CD4-positive, alpha-beta T cell treated with Interleukin-21 for 1 hour (primary cell): ENCODE results near the gene PPM1A.

Source experiments
- DNase-seq: peaks from one replicate; pipeline ENCODE4 v3.0.0-alpha.2; 2020

Gene PPM1A

DNA sequence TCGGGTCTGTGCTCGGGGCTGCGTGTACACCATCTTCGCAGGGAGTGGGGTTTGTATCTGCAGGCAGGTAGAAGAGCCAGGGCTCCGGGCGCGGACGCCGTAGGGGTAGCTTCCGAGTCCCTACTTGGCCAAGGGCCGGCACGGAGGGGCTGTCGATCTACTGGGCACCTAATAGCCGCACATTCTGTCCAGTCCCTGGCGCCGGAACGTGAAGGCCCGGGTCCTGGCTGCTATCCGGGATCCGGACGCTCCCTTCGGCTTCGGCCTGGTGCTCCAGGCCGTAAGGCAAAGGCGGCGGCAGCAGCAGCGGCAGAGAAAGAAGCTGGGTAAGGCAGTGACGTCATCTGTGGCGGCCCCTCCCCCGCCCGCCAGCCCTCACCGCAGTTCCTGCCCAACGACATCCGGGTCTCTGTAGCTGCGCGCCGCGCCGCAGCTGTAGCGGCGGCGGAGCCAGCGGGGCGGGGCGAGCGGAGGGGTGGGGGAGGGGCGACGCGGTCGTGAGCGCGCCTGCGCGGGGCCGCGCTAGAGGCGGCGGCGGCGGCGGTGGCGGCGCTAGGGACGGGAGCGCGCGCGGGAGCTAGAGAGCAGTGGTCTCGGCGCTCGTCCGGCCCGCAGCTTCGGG, at the start of gene PPM1A:
TSS of gene PPM1A (plus strand) at position 525 of the 622 bp plus-strand sequence. CDS start 33,483 bp downstream, outside the sequence.
- DNase-seq: peak; percentile 97

DNA sequence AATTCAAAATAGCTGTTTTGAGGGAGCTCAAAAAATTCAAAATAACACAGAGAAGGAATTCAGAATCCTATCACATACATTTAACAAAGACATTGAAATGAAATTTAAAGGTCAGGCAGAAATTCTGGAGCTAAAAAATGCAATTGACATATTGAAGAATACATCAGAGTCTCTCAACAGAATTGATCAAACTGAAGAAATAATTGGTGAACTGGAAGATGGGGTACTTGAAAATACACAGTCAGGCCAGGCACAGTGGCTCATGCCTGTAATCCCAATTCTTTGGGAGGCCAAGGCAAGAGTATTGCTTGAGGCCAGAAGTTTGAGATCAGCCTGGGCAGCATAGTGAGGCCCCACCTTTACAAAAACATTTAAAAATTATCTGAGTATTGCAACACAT, 49.7 kb upstream of the PPM1A start:
- no peak for DNase-seq

DNA sequence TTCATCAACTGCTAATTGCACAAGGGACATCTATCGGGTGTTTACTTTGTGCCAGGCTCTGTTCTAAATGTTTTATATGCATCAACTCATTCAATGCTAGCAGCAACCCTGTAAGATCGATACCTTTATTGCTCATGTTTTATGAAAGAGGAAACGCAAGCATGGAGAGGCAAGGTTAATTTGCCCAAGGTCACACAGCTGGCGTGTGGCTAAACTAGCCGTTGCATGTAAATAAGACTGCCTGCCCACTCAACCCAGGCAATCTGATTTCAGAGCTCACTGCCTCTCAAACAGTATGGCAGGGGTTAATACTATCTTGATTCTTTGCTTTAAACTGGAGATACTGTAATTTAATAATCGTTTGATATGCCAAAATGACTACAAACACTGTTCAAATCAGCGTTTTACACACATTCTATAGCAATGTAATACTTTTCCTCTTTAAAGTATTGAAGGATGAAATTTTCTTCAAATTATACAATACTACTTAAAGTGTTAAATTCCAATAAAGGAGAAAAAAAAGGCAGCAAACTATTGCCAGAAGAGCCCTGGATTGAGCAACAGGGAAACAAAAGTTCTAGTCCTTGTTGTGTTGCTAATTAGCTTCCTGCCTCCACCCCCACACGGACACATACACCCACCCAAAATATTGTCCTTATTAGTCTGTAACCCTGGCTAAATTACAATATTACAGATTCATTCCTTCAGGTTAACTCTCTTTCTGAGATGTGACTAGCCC, 44.7 kb upstream of the PPM1A start:
- no peak for DNase-seq

DNA sequence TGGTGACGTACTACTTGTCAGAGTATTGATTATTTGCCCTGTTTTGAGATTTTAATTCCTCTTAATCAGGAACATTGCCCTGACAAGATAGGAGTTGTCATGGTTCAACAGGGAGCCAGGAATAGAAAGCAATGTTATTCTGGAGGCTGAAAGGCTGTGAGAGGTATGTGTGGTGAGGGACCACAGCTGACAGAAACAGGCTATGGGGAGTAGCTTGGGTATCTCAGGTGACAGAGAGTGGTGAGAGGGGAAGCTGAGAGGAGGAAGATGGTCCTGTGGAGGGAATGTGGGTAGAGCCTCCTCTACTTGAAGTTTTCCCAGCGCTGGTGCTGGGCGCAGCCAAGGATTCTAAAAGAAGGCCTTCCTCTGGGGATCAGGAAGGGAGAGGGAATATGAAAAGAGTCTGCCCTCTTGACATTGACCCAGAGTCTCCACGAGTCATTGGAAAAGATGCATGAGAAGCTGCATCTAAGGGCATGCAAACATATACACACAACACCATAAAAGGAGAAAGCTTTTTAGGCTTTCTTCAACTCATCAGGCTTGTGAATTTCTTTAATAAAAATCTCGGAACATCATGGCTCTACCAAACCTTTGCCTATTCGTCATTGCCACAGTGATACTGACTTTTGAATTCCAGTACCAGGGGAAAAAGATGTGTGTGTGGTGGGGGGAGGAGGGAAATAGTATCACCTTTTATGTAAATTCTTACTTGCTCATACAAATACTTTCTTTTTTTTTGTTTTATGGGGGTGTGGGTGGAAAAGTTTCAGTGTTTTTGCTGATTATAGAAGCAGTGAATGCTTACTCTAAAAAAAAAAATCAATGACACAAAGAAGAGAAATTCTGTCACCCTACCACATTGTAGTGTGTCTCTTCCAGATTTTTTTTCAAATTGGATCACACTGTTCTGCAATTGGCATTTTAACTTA, 43.9 kb upstream of the PPM1A start:
- no peak for DNase-seq

DNA sequence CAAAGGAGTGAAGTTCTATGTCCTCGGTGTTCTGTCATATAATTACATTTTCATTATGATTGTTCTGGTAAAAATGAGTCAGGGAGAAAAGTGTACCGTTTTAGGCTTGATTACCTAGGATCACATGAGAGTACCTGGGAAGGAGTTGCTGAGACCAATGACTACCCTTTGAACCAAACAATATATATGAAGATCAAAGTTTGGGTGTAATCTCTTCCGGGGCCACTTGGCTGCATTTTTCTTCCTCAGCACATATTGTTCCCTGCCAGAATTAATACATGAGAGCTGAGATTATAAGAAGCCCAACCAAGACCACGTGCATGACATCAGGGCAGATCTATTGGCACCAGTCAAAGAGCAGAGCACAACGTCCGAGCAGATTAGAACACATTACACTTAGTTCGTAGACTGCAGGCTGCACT, 42.8 kb upstream of the PPM1A start:
- no peak for DNase-seq

DNA sequence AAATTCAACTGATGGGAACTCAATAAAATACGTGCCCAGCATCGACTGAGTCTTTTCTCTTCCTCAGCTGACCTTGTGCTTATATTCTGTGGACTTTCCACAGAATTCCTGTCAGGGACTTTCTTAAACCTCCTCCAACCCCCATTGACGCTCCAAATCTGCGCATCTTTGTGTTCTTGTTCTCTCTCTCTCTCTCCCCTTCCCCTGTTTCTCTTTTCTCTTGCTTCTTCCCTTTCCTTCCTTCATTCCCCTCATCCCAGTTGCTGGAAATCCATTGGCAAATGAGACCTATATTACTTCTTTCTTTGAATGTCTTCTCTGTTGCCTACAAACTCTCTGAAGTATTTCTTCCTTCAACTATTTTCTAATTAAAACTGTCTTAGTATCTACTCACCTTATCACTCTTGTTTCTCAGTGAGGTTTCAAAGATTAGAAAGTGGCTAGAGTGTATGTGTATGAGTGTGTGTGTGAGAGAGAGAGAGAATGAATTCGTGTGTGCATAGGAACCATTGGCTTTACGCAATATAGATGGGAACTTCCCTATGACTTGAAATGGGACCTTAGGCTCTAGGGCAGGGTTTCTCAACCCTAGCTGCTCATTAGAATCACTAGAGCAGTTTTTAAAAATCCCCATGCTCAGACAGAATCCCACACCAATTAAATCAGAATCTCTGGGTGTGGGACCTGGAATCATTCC, 42.0 kb upstream of the PPM1A start:
- DNase-seq: no peak

DNA sequence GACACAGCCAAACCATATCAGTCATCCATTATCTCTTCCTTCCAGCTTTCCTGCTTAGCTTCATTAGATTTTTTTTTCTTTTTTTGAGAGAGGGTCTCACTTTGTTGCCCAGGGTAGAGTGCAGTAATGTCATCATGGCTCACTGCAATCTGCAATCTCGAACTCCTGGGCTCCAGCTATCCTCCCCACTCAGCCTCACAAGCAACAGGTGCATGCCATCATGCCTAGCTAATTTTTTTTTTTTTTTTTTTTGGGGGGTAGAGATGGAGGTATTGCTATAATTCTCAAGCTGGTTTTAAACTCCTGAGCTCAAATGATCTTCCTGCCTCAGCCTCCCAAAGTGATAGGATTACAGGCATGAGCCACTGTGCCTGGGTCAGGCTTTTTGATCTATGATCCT, 38.3 kb upstream of the PPM1A start:
- DNase-seq: no peak

DNA sequence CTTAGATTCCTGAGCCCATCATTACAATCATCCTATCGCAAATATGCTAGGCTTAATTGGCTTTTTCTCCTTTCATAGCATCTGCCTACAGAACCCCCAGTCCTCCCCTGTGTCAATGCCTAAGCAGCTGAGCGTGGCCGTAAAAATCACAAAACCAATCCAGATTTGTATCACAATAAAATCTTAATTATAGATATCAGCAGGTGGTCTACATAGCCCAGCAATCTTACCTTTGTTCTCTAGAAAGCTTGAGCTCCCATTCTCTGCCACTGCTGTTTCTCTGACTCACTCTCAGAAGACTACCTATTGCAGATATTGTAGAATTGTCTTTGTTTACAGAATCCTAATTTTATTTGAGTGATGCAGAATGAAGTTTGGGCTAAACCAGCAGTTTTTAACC, 37.9 kb upstream of the PPM1A start:
- DNase-seq: no peak

DNA sequence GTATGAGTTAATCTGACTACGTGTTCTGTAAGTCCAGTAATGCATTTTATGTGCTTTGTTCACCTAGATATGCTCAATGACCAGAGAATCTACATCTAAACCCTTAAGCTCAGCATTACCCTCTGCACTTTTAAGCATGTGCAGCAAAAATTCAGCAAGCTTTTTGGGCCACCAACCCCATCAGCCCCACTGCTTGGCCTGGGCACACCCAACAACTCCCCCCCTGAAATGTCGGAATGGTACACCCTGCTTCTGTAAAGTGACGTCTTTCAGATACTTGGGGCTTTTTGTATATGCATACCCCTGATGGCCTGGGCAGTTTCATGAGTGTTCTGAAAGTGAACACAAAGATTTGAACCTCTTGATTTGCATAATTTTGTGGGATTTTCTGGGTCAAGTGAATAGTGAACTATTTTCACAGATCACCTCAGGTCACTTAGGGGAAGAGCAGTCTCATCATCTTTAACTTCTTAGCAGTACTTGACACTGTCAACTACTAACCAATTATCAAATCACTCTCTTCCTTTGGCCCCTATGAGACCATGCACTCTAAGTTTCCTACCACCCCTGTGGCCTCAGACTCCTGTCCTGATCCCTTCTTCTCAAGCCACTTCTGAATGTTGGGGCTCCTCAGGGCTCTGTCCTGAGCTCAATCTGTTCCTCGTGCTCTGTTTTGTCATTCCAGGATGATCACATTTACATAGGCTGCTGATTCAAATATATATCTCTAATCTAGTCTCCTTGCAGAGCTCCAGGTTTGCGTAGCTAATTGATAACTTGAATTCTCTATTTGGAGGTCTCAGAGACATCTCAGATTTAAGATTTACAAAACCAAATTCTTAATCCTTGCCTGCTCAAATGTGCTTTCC, 36.3 kb upstream of the PPM1A start:
- no peak for DNase-seq

DNA sequence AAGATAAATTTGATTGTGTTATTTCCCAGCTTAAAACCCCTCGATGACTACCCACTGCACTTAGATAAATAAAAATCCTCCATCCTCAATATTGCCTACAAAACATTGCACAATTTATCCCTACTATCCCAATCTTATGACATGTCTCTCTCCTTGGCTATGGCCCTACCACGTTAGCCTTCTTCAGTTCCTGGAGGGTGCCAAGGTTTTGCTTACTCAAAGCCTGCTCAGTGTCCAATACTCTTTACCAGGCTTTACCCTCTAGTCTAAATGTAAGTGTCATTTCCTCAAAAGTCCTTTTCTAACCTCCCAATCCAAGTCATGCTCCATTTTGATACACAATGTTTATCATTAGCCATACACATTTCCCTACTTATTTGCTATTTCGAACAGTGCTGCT, 35.0 kb upstream of the PPM1A start:
- no peak for DNase-seq

DNA sequence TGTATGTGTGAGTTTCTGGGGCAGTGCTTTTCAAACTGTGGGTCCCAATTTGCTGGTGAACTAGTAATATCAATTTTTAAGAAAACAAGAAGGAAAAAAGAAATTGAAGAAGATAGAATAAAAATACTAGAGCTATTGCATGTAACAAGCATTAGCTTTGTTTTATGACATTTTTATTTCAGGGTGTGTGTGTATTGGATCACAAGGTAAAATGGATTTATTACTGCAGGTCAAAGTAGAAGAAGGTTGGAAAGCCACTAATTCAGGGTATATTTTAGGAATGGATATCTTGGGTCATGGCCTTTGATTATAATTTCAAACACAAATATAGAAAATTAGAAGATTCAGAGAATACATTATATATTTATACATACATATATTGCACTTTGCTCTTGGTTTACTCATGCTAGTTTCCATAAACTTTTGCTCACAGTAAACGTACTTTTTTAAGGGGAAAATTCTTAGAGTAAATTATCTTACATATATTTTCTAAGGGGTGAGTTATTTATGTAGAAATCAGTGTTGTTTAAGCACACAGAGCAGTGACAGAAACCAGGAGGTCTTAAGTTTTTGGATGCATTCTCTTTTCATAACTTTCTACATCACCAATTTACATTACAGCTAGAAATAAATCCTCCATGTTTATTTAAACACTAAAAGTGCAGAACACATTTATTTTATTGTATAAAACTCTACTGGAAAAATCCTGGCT, 34.5 kb upstream of the PPM1A start:
- no peak for DNase-seq

DNA sequence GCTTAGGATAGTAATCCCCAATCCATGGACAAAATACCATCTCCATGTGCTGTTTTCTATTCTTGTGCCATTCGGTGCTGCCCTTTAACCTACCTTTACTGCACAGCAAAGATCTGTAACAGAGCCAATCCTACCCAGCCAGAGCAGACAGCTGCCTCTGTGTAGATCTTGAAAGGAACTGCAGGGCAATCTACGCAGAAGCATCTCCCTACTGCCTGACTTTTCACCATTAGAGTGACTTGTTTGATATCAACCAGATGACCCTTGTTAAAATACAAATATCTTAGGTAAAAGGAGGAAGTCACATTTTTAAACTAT, 33.9 kb upstream of the PPM1A start:
- no peak for DNase-seq

DNA sequence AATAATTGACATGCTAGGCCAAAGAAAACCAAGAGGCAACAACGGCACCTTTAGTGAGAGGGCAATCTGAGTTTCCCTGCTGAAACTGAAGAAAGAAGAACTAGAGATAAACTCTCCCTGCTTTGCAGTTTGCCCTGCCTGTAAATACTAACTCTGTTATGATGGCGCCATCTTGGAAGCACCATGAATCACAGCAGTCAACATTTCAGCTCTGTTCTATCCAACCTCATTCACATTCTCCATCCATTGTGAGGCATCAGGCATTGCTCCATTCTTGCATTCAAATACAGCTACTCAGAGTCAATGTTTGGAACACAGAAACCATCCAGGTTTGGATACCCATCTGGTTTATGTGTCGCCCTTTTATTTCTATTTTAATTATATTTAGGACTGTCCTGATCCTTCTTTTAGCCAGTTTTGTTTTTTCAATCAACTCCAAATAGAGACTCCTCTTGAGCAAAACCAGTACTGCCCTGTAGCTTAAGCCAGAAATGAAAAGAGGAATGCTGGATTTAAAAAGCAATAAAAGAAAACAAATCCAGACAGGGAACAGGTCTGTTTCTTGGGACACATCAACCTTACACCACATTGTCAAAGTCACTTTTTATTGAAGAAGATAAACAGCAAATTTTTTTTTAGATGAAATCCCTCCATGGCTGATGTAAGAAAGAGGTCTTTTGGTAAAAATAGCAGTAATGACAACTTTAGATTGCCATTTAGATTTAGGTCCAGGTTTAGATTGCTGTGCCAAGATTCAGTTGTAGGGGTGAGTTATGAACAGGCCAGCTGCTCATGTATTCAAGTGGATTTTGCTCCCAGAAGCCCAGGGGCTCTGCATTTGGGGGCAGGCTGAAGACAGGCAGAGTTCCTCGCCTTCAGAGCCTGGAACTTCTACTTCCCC, 33.3 kb upstream of the PPM1A start:
- no peak for DNase-seq

DNA sequence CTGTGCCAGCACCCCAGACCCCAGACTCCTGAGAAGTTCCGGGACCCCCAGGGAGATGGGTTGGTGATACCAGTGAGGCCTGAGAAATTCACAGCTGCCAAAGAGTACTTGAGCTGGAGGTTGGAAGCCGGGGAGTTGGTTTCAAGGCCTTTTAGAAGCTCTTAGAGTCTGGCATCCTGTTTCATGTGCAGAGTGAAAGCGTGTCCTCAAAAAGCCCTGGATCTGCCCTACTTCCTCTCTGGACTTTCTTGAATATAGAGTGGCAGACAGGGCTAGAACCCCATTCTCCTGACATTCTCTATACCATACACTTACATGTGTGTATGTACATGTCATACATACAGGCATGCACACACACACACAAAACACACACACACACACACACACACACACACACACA, 31.3 kb upstream of the PPM1A start:
- DNase-seq: no peak

DNA sequence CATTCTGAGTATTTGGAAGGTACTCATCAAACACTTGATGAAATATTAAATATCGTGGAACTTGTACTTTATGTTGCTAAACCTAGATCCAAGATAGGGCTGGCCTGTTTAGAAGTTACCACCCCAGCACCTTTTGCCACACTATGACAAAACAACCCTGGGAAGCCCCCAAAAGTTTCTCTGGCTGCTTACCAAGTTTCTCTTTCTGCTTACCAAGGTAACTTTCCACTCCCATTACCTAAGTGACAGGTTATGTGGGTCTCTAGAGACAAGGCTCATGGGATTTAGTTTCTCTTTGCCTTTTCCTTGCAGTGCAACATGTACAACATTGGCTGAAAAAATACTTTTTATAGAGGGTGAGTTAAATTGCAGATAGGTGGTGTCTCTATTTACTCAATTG, 28.9 kb upstream of the PPM1A start:
- DNase-seq: peak; percentile 11

DNA sequence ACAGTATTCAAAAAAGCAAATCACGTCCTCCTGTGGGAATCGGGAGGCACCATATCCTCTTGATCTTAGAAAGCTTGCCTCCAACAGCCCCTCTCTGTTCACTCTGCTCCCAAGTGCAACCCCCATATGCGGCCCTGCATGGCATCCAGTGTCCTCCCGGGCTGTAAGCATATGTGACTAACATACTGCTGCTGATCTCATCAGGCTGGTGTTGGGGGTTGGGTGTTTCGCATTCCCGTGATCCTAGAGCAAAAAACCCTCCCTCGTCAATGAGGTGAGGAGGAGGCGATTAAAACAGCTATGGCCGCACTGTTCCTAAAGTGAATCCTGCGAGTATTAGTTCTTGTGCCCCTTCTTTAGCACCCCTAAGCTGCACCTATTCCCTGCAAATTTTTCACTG, 28.1 kb upstream of the PPM1A start:
- no peak for DNase-seq

DNA sequence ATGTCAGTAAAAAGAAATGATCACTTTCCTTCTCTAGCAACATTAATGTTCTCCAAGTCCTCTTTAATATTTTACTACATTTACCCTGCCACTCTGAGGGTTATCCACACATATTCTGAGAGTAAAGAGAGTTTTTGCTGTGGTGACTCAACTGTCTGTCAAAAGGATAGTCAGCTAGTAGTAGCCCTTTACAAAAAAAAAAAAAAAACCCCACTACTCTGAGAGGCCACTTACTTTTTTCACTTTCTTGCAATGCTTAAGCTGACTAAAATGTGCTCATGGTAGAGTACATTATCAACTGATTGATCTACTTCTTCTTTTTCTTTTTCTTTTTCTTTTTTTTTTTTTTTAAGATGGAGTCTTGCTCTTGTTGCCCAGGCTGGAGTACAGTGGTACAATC, 27.6 kb upstream of the PPM1A start:
- DNase-seq: no peak

DNA sequence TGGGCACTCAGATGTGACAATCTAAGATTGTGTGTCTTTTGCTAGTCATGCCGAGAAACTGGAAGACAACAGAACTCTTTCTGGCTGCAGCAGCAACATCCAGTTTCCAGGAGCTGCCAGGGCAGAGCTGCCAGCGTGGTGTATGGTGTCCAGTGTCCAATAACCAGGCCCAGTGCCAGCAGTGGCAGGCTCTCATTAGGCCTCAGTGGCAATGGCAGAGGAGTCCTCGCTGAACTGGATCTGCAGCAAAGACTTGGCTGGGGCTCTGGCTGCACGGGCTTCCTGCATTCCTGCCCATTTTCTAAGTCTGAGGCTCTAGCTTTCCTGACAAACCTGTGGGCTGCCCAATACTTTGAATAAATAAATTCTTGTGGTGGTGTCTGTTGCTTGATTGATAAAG, 26.2 kb upstream of the PPM1A start:
- DNase-seq: no peak

DNA sequence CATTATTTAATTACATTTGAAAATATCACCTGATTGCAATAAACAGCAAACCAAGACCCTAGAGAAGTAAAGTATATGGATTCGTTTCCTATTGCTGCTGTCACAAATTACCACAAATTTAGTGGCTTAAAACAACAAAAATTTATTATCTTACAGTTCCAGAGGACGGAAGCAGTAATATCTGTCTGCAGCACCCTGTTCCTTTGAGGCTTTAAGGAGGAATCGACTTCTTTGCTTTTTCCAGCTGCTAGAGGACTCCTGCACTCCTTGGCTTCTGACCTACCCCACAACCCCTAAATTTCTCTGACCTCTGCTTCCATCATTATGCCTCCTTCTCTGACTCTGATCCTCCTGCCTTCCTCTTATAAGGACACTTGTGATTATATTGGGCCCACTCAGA, 23.8 kb upstream of the PPM1A start:
- DNase-seq: no peak

DNA sequence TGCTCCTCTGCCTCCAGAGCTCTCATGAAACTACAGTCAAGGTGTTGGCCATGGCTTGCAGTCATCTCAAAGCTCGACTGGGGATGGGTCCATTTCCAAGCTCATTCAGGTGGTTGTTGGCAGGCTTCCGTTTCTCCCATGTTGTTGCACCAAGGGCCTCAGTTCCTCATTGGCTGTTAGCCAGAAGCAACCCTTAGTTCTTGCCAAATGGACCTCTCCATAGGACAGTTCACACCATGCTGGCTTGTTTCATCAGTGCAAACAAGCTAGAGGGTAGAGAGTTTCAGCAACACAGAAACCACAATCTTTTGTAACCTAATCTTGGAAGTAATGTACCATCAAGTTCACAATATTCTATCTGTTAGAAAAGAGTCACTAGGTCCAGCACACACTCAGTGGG, 22.7 kb upstream of the PPM1A start:
- DNase-seq: no peak

DNA sequence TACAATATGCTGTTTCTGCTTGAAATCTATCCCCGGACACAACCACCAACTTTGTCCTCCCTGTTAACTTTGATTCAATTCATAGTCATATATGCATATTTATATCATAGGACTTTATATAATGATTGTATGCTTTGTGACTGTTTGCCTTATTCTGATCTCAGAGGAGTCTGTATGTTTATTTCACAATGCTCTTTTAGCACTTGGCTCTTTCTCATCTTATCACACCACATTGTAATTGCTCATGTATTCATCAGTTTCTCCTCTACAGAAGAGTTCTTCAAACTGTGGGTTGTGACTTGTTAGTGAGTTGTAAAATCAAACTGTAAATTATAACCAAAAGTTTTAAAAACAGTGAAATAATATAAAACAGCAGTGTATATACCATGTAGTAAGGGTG, 21.7 kb upstream of the PPM1A start:
- DNase-seq: no peak
